ENCODE data around the gene ZNF322.
"Not testable (repeated sequence)": the region's sequence is repeated elsewhere in the genome, so short reads cannot be mapped to it uniquely, and the experiment has no call there.

ZNF322 gene

GRCh38 chr6:26659042-26659999 is at the start of gene ZNF322:
Gene ZNF322, minus strand, starts transcription at chr6:26659746. Its CDS starts 21,193 bp downstream, at chr6:26638553.
- peak within 1 kb of the TSS; percentile 91 for H3K4me3 Mint-ChIP-seq
- intact Hi-C loops (cut with micrococcal nuclease): no loop called here
- peaks cover 36% of the 10 kb centered on the region for H3K36me3 Mint-ChIP-seq (ENCODE audit: low read depth)
- H3K27me3 Mint-ChIP-seq: peaks cover 24% of the 10 kb centered on the region
- H3K4me1 Mint-ChIP-seq (ENCODE audit: low read depth): peaks cover 25% of the 10 kb centered on the region
- H3K27ac Mint-ChIP-seq: peak within 1 kb of the TSS; percentile 89
- H3K9me3 Mint-ChIP-seq: no peaks in the 10 kb centered on the region

GRCh38 chr6:26705780-26706179 is 46.2 kb upstream of the ZNF322 start:
- H3K27ac Mint-ChIP-seq; H3K36me3 Mint-ChIP-seq (ENCODE audit: low read depth); H3K4me3 Mint-ChIP-seq; intact Hi-C loops (cut with micrococcal nuclease); H3K27me3 Mint-ChIP-seq; H3K9me3 Mint-ChIP-seq; H3K4me1 Mint-ChIP-seq (ENCODE audit: low read depth): not testable (repeated sequence)

- H3K4me1 Mint-ChIP-seq (ENCODE audit: low read depth); H3K36me3 Mint-ChIP-seq (ENCODE audit: low read depth); H3K4me3 Mint-ChIP-seq; H3K27me3 Mint-ChIP-seq; H3K9me3 Mint-ChIP-seq; intact Hi-C loops (cut with micrococcal nuclease); H3K27ac Mint-ChIP-seq: not testable (repeated sequence)
These were observed 45.8 kb upstream of the ZNF322 start for GRCh38 chr6:26705352-26705751.

- not testable (repeated sequence) for H3K36me3 Mint-ChIP-seq (ENCODE audit: low read depth); H3K27me3 Mint-ChIP-seq
These were observed 41.6 kb upstream of the ZNF322 start for GRCh38 chr6:26701023-26701747.

GRCh38 chr6:26697496-26697895 is 38.0 kb upstream of the ZNF322 start:
- H3K4me1 Mint-ChIP-seq (ENCODE audit: low read depth); H3K9me3 Mint-ChIP-seq; H3K27ac Mint-ChIP-seq; H3K27me3 Mint-ChIP-seq; intact Hi-C loops (cut with micrococcal nuclease); H3K36me3 Mint-ChIP-seq (ENCODE audit: low read depth); H3K4me3 Mint-ChIP-seq: not testable (repeated sequence)

More at GRCh38 chr6:26701023-26701747, 41.6 kb upstream of the ZNF322 start:
- H3K4me1 Mint-ChIP-seq (ENCODE audit: low read depth); H3K9me3 Mint-ChIP-seq; H3K27ac Mint-ChIP-seq; intact Hi-C loops (cut with micrococcal nuclease); H3K4me3 Mint-ChIP-seq: not testable (repeated sequence)

GRCh38 chr6:26689324-26689947 is 29.9 kb upstream of the ZNF322 start:
- H3K27ac Mint-ChIP-seq; H3K4me3 Mint-ChIP-seq; H3K9me3 Mint-ChIP-seq; H3K4me1 Mint-ChIP-seq (ENCODE audit: low read depth); intact Hi-C loops (cut with micrococcal nuclease); H3K27me3 Mint-ChIP-seq; H3K36me3 Mint-ChIP-seq (ENCODE audit: low read depth): not testable (repeated sequence)

GRCh38 chr6:26682435-26683042 is 23.0 kb upstream of the ZNF322 start:
- H3K4me1 Mint-ChIP-seq (ENCODE audit: low read depth); H3K27ac Mint-ChIP-seq; H3K27me3 Mint-ChIP-seq; H3K4me3 Mint-ChIP-seq; intact Hi-C loops (cut with micrococcal nuclease); H3K9me3 Mint-ChIP-seq; H3K36me3 Mint-ChIP-seq (ENCODE audit: low read depth): not testable (repeated sequence)

- H3K4me3 Mint-ChIP-seq; H3K9me3 Mint-ChIP-seq; intact Hi-C loops (cut with micrococcal nuclease); H3K27ac Mint-ChIP-seq; H3K4me1 Mint-ChIP-seq (ENCODE audit: low read depth); H3K27me3 Mint-ChIP-seq; H3K36me3 Mint-ChIP-seq (ENCODE audit: low read depth): not testable (repeated sequence)
These were observed 13.7 kb upstream of the ZNF322 start for GRCh38 chr6:26673287-26673686.

GRCh38 chr6:26670558-26670957 is 11.0 kb upstream of the ZNF322 start:
- H3K4me3 Mint-ChIP-seq; H3K27me3 Mint-ChIP-seq; H3K27ac Mint-ChIP-seq; H3K4me1 Mint-ChIP-seq (ENCODE audit: low read depth); H3K9me3 Mint-ChIP-seq; intact Hi-C loops (cut with micrococcal nuclease); H3K36me3 Mint-ChIP-seq (ENCODE audit: low read depth): not testable (repeated sequence)

- H3K36me3 Mint-ChIP-seq (ENCODE audit: low read depth); H3K9me3 Mint-ChIP-seq; H3K27ac Mint-ChIP-seq; H3K27me3 Mint-ChIP-seq; H3K4me1 Mint-ChIP-seq (ENCODE audit: low read depth); intact Hi-C loops (cut with micrococcal nuclease); H3K4me3 Mint-ChIP-seq: not testable (repeated sequence)
These were observed 10.5 kb upstream of the ZNF322 start for GRCh38 chr6:26670003-26670402.

- Mint-ChIP-seq H3K27ac (peak overlapping the region; percentile 89), H3K9me3 (no peaks in the 10 kb centered on the region), H3K36me3 (ENCODE audit: low read depth) (peaks cover 30% of the 10 kb centered on the region), H3K4me1 (ENCODE audit: low read depth) (peaks cover 25% of the 10 kb centered on the region), H3K4me3 (peak overlapping the region; percentile 91), H3K27me3 (peaks cover 24% of the 10 kb centered on the region)
- intact Hi-C loops (cut with micrococcal nuclease): no loop called here
These were observed 435 bp upstream of the ZNF322 start for GRCh38 chr6:26660000-26660361.

GRCh38 chr6:26657256-26657655 is 2.3 kb downstream of the ZNF322 start:
- Mint-ChIP-seq H3K4me1 (ENCODE audit: low read depth) (peaks cover 25% of the 10 kb centered on the region), H3K4me3 (no peak overlapping the region)
- intact Hi-C loops (cut with micrococcal nuclease): no loop called here

GRCh38 chr6:26653007-26653406 is 6.5 kb downstream of the ZNF322 start:
- peaks cover 27% of the 10 kb centered on the region for H3K9me3 Mint-ChIP-seq
- H3K36me3 Mint-ChIP-seq (ENCODE audit: low read depth): peaks cover 91% of the 10 kb centered on the region
- H3K4me1 Mint-ChIP-seq (ENCODE audit: low read depth): peaks cover 7% of the 10 kb centered on the region
- no peak overlapping the region for H3K4me3 Mint-ChIP-seq
- intact Hi-C loops (cut with micrococcal nuclease): no loop called here
- no peaks in the 10 kb centered on the region for H3K27me3 Mint-ChIP-seq
- no peak overlapping the region for H3K27ac Mint-ChIP-seq

More at GRCh38 chr6:26657256-26657655, 2.3 kb downstream of the ZNF322 start:
- no peaks in the 10 kb centered on the region for H3K9me3 Mint-ChIP-seq
- no peak overlapping the region for H3K27ac Mint-ChIP-seq
- H3K27me3 Mint-ChIP-seq: peaks cover 11% of the 10 kb centered on the region
- H3K36me3 Mint-ChIP-seq (ENCODE audit: low read depth): peaks cover 57% of the 10 kb centered on the region
